ENCODE results near the gene EPS8L3. TPM values are rescaled to one million over a fixed set of nuclear protein-coding genes. Genes with fewer than 3 reads are reported as not detected.
"Not testable (repeated sequence)": the region's sequence is repeated elsewhere in the genome, so short reads cannot be mapped to it uniquely, and the experiment has no call there.

The EPS8L3 gene
- total RNA-seq, 2 experiments from 2014 or later, result not detected

DNA sequence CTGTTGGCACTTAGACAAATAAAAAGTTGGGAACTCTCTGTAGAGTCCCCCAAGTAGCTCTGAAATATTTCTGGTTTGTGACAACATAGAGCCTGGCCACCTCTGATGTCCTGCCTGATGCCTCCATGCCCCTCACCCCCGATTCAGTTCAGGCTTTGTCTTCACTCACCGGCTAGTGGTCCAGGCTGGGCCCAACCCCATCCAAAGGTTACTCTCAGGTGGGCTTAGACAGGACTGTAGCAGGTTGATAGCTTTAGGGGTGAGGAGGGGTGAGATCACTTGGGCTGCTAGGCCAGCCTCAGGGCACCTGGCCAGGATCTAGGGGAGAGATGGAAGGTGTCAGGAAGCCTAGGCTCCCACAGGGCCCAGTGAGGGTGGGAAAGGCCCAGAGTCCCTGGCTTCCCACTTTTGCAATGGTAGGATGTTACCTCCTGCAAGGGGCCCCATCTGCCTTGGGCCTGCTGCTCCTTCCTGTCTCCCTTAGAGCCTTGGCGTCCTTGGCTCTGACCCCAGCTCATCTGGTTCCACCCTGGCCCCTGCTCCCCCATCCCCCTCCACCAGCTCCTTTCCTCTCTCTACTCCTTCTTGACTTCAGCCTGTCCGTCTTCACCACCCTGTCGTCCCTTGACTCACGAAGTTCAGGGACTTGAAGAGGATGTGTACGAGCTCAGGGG lies 6.7 kb downstream of the EPS8L3 start:
- Mint-ChIP-seq H3K27ac (no peak overlapping the region), H3K9me3 (no peaks in the 10 kb centered on the region), H3K4me3 (no peak overlapping the region), H3K4me1 (ENCODE audit: low read depth) (no peaks in the 10 kb centered on the region), H3K36me3 (ENCODE audit: low read depth) (no peaks in the 10 kb centered on the region), H3K27me3 (ENCODE audit: low read depth) (no peaks in the 10 kb centered on the region)
- intact Hi-C loops (cut with micrococcal nuclease), result no loop called here
- DNase-seq, result no peak
- CTCF ChIA-PET, result interaction anchor here (1.0 kb wide), 1 partner anchor 110 kb away, joined by 3 read pairs; no protein-coding TSS in a partner anchor

DNA sequence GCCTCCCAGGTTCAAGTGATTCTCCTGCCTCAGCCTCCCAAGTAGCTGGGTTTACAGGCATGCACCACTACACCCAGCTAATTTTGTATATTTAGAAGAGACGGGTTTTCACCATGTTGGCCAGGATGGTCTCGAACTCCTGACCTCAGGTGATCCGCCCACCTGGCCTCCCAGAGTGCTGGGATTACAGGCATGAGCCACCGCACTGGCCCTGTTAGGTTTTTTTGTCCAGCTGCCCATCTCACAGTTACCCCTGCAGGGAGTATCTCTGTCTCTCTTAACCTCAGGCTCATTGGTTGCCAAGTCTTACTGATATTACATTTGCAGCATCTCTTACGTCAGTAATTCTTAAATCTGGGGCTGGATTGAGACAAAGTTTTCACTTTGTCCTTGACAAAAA lies 7.4 kb downstream of the EPS8L3 start:
- H3K4me1 Mint-ChIP-seq (ENCODE audit: low read depth); H3K9me3 Mint-ChIP-seq; H3K27me3 Mint-ChIP-seq (ENCODE audit: low read depth); H3K36me3 Mint-ChIP-seq (ENCODE audit: low read depth); H3K27ac Mint-ChIP-seq; CTCF ChIA-PET; intact Hi-C loops (cut with micrococcal nuclease); DNase-seq; H3K4me3 Mint-ChIP-seq: not testable (repeated sequence)

DNA sequence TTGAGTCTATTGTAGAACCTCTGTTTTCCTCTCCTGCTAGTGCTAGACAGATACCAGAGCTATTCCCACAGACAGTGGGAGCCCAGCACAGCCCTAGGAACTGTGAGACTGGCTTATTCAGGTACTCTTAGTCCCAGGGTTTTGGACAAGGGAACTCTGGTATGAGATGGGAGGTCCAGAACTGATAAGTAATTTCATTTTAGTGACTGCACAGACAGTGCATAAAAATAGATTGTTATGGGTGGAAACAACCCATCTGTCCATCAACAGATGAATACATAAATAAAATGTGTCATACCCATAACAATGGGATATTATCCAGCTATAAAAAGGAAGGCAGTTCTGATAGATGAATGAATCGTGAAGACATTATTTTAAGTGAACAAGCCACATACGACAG lies 9.0 kb downstream of the EPS8L3 start:
- no peaks in the 10 kb centered on the region for H3K9me3 Mint-ChIP-seq
- no peaks in the 10 kb centered on the region for H3K4me1 Mint-ChIP-seq (ENCODE audit: low read depth)
- H3K4me3 Mint-ChIP-seq, result no peak overlapping the region
- CTCF ChIA-PET, result interaction anchor here (0.9 kb wide), 1 partner anchor 208 kb away, joined by 3 read pairs; no protein-coding TSS in a partner anchor
- intact Hi-C loops (cut with micrococcal nuclease), result no loop called here
- no peak overlapping the region for H3K27ac Mint-ChIP-seq
- DNase-seq, result no peak
- no peaks in the 10 kb centered on the region for H3K27me3 Mint-ChIP-seq (ENCODE audit: low read depth)
- no peaks in the 10 kb centered on the region for H3K36me3 Mint-ChIP-seq (ENCODE audit: low read depth)

DNA sequence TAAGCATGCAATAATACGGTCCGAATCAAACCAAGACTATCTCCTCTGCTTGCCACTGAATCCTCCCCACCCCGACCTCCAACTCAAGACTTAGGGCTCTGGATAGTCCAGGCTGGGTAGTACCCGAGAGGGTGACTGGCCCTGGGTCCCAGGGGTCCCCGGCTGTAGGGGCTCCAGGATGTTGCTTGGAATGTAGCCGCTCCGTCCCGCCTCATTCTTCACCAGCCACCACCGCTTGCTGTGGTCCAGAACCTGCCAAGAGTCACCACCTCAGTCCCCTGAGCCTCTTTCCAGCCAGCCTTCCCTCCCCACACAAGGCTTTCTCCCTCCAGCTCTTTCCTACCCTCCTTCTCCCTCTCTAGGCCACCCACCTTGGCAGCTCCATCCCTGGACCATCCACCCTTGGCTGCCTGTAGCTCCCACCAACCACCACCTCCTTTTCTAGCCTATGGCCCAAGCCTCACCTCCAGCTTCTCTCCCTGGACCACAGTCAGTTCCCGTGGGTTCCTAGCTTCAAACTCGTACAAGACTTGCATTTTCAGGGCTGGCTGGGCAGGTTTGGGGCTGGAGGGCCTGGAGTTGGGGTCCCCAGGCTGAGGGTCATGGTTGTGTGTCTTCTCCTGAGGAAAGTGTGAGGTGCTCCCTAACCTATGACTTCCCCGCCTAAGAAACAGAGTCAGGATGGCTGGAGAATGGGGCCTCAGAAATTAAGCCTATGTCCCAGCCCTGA lies 12.0 kb downstream of the EPS8L3 start:
- intact Hi-C loops (cut with micrococcal nuclease), result no loop called here
- Mint-ChIP-seq H3K4me1 (ENCODE audit: low read depth) (no peaks in the 10 kb centered on the region), H3K9me3 (no peaks in the 10 kb centered on the region), H3K36me3 (ENCODE audit: low read depth) (no peaks in the 10 kb centered on the region), H3K27me3 (ENCODE audit: low read depth) (no peaks in the 10 kb centered on the region), H3K4me3 (no peak overlapping the region), H3K27ac (no peak overlapping the region)
- DNase-seq, result no peak
- CTCF ChIA-PET, result interaction anchor here (1.4 kb wide), 1 partner anchor 233 kb away, joined by 3 read pairs; the partner anchor contains the start of gene AHCYL1

DNA sequence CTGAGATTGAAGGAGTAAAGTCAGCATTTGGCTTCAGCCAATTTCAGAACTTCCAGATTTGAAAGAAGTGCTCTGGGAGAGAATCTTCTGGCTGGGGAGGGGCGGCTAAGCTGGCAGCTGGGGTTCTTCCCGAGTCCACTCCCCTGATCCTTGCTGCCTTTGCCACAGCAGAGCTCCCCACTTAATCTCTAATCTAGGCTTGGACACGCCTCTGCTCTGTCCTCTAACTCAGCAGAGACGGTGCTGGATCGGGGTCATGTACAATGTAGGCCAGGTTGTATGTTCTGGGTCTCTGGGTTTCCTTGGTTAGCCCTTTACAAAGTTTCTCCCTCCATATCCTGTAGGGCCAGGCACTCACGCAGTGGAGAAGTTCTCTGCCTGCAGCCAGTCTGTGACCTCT lies 12.8 kb downstream of the EPS8L3 start:
- no peaks in the 10 kb centered on the region for H3K4me1 Mint-ChIP-seq (ENCODE audit: low read depth)
- H3K4me3 Mint-ChIP-seq, result no peak overlapping the region
- H3K36me3 Mint-ChIP-seq (ENCODE audit: low read depth), result no peaks in the 10 kb centered on the region
- CTCF ChIA-PET, result interaction anchor here (0.7 kb wide), 1 partner anchor 26 kb away, joined by 3 read pairs; no protein-coding TSS in a partner anchor
- no peaks in the 10 kb centered on the region for H3K9me3 Mint-ChIP-seq
- H3K27ac Mint-ChIP-seq, result no peak overlapping the region
- intact Hi-C loops (cut with micrococcal nuclease), result no loop called here
- H3K27me3 Mint-ChIP-seq (ENCODE audit: low read depth), result no peaks in the 10 kb centered on the region
- DNase-seq, result no peak

DNA sequence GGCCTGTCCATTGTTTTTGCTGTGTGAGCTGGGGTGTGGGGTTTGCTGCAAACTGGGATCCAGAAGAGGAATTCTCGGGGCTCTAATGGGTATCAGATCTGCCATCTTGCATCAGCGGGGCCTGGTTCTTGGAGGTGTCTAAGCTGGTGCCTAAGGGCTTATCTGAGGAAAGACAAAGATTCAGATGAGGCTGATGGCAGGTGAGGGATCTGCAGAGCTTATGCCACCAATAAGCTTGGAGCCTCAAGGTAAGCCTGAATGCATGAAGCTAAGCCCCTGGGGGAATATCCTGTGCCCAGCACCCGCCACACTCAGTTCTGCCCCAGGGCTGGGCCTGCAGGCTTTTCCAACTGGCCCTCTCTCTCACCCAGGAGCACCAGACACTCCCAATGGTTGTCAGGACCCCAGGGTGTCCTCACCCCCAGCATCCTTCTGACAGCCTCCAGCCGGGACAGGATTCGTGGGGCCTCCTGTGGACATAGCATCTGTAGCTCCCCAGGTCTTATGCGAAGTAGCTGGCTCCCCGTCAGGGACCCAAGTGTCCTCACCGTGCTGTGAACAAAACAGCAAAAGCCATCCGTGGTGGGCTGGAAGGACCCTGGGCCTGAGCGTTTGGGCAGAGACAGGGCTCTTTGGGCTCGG lies 13.4 kb downstream of the EPS8L3 start:
- no peaks in the 10 kb centered on the region for H3K36me3 Mint-ChIP-seq (ENCODE audit: low read depth)
- intact Hi-C loops (cut with micrococcal nuclease), result no loop called here
- no peaks in the 10 kb centered on the region for H3K4me1 Mint-ChIP-seq (ENCODE audit: low read depth)
- H3K27me3 Mint-ChIP-seq (ENCODE audit: low read depth), result no peaks in the 10 kb centered on the region
- no peak overlapping the region for H3K27ac Mint-ChIP-seq
- CTCF ChIA-PET, result interaction anchor here (0.7 kb wide), 1 partner anchor 27 kb away, joined by 3 read pairs; no protein-coding TSS in a partner anchor
- H3K4me3 Mint-ChIP-seq, result no peak overlapping the region
- no peak for DNase-seq
- no peaks in the 10 kb centered on the region for H3K9me3 Mint-ChIP-seq

DNA sequence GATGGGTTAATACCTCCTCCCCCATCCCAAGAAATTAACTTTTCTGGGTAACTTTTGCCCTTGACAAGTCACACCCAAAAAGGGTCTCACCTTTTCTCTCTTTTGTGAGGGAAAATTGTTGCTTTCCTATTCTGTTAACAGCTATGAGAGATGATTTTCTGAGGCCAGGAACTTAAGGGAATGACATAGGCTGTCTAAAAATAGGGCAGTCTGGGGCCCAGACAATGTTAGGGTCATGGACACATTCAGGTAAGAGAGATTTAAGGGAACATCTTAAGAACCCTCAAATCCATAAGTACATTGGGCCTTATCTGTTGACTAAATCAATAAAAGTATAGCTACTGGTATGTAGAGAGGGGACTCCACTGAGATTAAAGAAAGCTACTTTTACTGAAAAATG lies 14.5 kb downstream of the EPS8L3 start:
- intact Hi-C loops (cut with micrococcal nuclease), result no loop called here
- H3K4me3 Mint-ChIP-seq, result no peak overlapping the region

DNA sequence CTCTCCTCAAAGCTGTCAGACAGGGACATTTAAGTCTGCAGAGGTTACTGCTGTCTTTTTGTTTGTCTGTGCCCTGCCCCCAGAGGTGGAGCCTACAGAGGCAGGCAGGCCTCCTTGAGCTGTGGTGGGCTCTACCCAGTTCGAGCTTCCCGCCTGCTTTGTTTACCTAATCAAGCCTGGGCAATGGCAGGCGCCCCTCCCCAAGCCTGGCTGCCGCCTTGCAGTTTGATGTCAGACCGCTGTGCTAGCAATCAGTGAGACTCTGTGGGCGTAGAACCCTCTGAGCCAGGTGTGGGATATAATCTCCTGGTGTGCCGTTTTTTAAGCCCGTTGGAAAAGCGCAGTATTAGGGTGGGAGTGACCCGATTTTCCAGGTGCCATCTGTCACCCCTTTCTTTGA lies 15.4 kb downstream of the EPS8L3 start:
- CTCF ChIA-PET, result interaction anchor here (0.7 to 1.4 kb wide), 2 partner anchors 108 to 747 kb away, joined by 3 read pairs; no protein-coding TSS in a partner anchor
- intact Hi-C loops (cut with micrococcal nuclease); H3K4me1 Mint-ChIP-seq (ENCODE audit: low read depth); H3K27me3 Mint-ChIP-seq (ENCODE audit: low read depth); H3K36me3 Mint-ChIP-seq (ENCODE audit: low read depth); H3K4me3 Mint-ChIP-seq; DNase-seq; H3K9me3 Mint-ChIP-seq; H3K27ac Mint-ChIP-seq: not testable (repeated sequence)

More for the DNA sequence above, 14.5 kb downstream of the EPS8L3 start:
- Mint-ChIP-seq H3K27me3 (ENCODE audit: low read depth) (peaks cover 2% of the 10 kb centered on the region), H3K4me1 (ENCODE audit: low read depth) (no peaks in the 10 kb centered on the region), H3K27ac (no peak overlapping the region), H3K9me3 (no peaks in the 10 kb centered on the region), H3K36me3 (ENCODE audit: low read depth) (no peaks in the 10 kb centered on the region)
- DNase-seq, result no peak
- CTCF ChIA-PET, result interaction anchor here (0.7 to 0.8 kb wide), 2 partner anchors 110 to 348 kb away, joined by 3 read pairs; no protein-coding TSS in a partner anchor

DNA sequence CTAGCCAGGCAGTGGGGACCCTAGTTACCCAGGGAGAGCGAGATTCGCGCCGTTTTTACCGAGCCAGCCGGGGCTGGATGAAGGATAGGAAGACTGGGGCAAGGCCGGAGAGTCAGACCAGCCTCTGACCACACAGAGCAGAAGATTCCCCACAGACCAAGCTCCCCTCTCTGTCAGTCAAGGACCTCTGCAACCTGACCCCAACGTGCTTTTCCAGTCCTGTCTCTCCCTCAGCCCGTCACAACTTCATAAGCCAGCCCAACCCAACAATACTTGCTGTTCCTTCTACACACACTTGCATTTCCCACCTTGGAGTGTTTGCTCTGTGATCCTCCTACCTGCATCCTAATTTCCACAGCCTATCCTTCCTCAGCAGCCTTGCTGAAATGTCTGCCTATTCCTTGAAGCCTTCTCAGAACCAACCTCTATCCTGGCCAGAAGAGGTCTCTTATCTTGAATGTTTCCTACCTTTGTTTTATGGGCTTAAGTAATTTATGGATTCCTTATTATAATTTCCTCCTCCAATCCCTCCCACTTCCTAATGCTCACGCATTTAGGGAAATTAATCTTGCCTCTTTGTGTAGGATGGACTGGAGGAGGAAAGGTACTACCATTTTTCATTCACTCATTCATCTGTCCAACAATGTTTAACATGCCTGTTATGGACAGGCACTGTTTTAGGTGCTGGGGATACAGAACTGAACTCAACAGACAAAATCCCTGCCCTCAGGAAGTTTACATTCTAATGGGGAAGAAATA lies 22.9 kb downstream of the EPS8L3 start, which contains the start of gene GSTM3:
TSS of gene GSTM3 (minus strand) at position 424 of the 759 bp plus-strand sequence. CDS start 751 bp downstream, outside the sequence.
- H3K27me3 Mint-ChIP-seq (ENCODE audit: low read depth), result peaks cover 12% of the 10 kb centered on the region
- intact Hi-C loops (cut with micrococcal nuclease), result loop anchor here (1.0 to 2.0 kb wide), 2 partner anchors 32 to 192 kb away; partner anchors contain the start of gene GNAI3
- CTCF ChIA-PET, result interaction anchor here (1.2 kb wide), 1 partner anchor 101 kb away, joined by 3 read pairs; no protein-coding TSS in a partner anchor
- peak within 1 kb of the TSS; percentile 63 for H3K4me3 Mint-ChIP-seq
- H3K27ac Mint-ChIP-seq, result no peak within 1 kb of the TSS
- no peaks in the 10 kb centered on the region for H3K9me3 Mint-ChIP-seq
- DNase-seq, result no peak
- no peaks in the 10 kb centered on the region for H3K36me3 Mint-ChIP-seq (ENCODE audit: low read depth)
- peaks cover 8% of the 10 kb centered on the region for H3K4me1 Mint-ChIP-seq (ENCODE audit: low read depth)

DNA sequence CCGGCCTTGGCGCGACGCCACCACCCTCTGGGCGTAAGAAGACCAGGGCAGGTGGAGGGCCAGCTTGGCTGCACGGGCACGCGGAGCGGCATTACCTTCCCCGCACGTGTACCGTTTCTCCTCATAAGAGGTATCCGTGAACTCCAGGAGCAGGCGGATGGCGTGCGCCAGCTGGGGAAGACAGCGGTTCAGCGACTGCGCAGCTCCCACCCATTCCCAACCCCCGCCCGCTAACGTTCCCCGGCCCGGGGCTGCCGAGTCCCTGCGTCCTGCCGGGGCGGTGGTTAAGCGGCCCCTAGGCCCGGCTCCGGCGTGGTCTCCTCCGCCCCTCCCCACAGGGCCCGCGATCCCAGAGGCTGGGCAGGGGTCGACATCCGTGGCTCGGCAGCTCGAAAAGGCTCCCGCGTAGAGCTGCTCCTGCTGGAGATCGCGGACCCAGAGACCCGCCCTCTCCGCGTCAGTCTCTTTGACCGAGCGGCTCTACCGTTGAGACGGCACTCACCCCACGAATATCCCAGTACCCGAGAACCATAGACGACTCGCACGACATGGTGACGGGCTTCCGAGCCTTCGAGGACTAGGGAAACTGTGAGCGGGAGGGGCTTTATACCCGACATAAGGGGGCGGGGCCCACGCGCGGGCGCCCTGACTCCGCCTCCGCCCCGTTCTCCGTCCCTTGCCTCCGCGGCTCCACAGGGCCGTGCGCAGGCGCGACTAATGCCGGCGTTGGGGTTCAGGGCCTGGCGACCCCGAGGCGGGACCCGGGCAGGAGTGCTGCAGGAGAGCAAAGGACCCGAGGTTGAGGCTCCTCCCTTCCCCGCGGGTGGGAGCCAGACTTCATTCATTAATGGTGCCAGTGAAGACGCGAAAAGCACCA lies 23.7 kb downstream of the EPS8L3 start:
- Mint-ChIP-seq H3K36me3 (ENCODE audit: low read depth) (no peaks in the 10 kb centered on the region), H3K9me3 (no peaks in the 10 kb centered on the region), H3K4me1 (ENCODE audit: low read depth) (peaks cover 8% of the 10 kb centered on the region), H3K4me3 (peak overlapping the region; percentile 63), H3K27ac (no peak overlapping the region), H3K27me3 (ENCODE audit: low read depth) (peaks cover 12% of the 10 kb centered on the region)
- peak; percentile 75 for DNase-seq
- CTCF ChIA-PET, result interaction anchor here (1.3 kb wide), 1 partner anchor 110 kb away, joined by 3 read pairs; no protein-coding TSS in a partner anchor
- intact Hi-C loops (cut with micrococcal nuclease), result loop anchor here (1.0 to 2.0 kb wide), 2 partner anchors 33 to 192 kb away; partner anchors contain the start of gene GNAI3
